GM12874 (cell line): ENCODE data around the gene SLC25A42.

ENCODE experiments used
- TF ChIP-seq, protein P1 (sequence below): IDR thresholded peaks from 2 replicates; pipeline ENCODE4 v1.5.1; 2011; ENCODE audit warnings: low read depth, mild to moderate bottlenecking, control low read depth, low read length, moderate library complexity; ENCODE audit not compliant: insufficient read depth

Gene SLC25A42

DNA sequence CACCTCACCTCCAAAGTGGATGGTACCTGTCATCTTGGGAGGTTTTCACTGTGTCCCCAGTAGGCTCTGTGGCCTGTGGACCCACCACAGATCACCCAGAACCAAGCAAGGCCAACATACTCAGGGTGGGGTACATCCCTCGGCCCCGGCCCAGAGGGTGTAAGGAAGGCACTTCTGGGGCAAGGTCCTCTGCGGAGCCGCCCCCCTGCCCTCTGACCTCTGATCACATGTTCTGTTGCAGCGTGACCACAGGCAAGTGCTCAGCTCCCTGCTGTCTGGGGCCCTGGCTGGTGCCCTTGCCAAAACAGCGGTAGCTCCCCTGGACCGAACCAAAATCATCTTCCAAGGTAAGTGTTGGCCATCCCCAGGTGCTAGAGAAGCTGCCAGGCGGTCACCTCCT is 37.7 kb downstream of the SLC25A42 start:
- TF ChIP-seq, protein P1, sequence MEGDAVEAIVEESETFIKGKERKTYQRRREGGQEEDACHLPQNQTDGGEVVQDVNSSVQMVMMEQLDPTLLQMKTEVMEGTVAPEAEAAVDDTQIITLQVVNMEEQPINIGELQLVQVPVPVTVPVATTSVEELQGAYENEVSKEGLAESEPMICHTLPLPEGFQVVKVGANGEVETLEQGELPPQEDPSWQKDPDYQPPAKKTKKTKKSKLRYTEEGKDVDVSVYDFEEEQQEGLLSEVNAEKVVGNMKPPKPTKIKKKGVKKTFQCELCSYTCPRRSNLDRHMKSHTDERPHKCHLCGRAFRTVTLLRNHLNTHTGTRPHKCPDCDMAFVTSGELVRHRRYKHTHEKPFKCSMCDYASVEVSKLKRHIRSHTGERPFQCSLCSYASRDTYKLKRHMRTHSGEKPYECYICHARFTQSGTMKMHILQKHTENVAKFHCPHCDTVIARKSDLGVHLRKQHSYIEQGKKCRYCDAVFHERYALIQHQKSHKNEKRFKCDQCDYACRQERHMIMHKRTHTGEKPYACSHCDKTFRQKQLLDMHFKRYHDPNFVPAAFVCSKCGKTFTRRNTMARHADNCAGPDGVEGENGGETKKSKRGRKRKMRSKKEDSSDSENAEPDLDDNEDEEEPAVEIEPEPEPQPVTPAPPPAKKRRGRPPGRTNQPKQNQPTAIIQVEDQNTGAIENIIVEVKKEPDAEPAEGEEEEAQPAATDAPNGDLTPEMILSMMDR = no peak

DNA sequence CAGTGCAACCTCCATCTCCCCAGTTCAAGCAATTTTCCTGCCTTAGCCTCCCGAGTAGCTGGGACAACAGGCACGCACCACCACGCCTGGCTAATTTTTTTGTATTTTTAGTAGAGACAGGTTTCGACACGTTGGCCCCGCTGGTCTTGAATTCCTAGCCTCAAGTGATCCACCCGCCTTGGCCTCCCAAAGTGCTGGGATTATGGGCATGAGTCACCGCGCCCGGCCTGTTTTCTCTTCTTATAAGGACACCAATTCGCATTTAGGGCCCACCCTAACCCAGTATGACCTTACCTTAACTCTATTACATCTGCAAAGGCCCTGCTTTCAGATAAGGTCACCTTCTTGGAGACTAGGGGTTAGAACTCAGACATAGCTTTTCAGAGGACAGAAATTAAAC is 39.4 kb downstream of the SLC25A42 start:
- TF ChIP-seq, protein P1 = no peak

DNA sequence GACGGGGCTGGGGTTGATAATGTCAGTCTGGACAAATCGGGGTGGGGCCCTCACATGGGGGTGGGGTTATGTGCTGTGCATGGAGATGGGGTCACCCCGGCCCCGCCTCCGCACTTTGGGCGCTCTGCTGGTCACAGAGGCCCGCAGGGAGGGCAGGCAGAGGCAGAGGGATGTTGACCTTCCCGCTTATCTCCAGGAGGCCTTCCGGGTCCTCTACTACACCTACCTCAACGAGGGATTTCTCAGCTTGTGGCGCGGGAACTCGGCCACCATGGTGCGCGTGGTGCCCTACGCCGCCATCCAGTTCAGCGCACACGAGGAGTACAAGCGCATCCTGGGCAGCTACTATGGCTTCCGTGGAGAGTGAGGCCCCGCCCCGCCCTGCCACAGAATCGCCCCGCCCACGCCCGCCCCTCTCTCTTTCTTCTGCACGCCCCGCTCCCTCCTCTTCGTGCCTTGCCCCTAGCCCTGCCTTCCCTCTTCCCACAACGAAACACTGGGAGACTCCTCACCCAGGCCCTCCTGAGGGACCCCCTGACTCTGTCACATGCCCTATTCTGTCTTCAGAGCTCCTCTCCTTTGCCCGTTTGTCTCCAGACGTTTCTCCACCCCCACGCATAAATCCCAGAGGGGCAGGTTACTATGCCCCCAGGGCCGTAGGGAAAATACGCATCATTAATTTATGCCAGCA is 41.7 kb downstream of the SLC25A42 start:
- TF ChIP-seq, protein P1 = no peak

DNA sequence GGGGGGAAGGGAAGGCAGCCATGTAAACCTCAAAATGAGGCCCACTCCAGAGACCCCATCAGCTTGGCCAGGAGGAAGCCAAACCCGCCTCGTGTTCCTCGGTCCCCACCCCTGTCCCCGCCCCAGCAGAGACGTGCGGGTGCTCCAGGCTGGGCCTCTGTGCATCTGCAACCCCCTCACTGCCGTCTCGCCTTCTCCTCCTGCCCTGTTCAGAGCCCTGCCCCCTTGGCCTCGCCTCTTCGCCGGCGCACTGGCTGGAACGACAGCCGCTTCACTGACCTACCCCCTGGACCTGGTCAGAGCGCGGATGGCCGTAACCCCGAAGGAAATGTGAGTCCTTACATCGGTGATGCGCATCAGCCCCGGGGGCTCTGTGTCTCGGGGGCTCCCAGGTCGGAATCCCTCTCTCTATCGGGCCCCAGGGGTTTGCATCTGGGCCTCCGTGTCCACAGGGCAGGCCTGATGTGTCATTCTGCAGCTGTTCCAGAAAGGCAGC is 42.3 kb downstream of the SLC25A42 start:
- TF ChIP-seq, protein P1 = no peak

DNA sequence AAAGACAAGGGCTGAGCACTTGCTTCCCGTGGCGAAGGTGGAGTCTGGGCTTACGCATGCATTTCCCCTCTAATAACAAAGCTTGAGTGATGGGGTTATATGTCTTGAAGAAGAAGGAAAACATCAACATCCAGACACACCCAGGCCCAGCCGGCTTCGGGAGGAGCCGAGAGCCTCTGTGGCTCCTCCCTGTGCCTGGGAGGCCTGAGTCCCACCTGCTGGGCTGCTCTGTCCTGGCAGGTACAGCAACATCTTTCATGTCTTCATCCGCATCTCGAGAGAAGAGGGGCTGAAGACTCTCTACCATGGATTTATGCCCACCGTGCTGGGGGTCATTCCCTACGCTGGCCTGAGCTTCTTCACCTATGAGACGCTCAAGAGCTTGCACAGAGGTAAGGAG is 43.9 kb downstream of the SLC25A42 start:
- TF ChIP-seq, protein P1 = no peak

DNA sequence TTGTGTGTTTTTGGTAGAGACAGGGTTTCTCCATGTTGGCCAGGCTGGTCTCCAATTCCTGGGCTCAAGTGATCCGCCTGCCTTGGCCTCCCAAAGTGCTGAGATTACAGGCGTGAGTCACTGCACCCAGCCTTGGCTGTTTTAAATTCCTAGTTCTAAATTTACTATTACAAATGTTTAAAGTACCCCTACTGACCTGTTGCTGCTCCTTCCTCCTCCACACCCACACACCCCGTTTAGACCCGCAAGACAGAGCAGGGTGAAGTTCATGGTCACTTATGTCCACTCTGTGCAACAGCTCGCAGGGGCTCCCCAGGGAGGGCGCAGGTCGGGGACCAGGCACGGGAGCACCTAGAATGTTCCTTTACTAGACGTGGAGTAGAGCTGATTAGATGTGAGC is 45.8 kb downstream of the SLC25A42 start:
- TF ChIP-seq, protein P1 = no peak

DNA sequence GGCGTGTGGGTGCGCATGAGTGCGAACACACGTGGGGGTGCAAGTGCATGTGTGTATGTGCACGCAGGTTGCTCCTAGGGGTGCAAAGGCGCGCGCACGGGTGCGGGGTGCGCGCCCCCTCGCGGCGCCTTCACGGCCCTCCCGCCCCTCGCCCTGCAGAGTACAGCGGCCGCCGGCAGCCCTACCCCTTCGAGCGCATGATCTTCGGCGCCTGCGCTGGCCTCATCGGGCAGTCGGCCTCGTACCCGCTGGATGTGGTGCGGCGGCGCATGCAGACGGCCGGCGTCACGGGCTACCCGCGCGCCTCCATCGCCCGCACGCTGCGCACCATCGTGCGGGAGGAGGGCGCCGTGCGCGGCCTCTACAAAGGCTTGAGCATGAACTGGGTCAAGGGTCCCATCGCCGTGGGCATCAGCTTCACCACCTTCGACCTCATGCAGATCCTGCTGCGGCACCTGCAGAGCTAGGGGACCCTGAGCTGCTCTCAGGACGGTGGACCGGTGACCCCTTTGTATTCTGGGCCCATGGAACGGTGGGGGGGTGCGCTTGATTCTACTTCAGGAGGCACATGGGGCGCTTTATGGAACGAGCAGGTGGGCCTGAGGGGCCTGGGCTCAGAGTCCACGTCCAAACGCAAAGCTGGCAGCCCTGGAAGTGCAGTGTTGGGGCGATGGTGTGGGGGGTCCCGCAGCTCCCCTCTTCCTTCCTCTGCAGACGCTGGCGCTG is 46.8 kb downstream of the SLC25A42 start:
- TF ChIP-seq, protein P1 = peak; percentile 59
